Measurements from ENCODE around the gene GPC6. TPM values are rescaled to one million over a fixed set of nuclear protein-coding genes. Genes with fewer than 3 reads are reported as not detected.

The GPC6 gene
- total RNA-seq, 3 donors from 2014 or later (not counting 1 experiment from before 2014, with no cell fraction given) = not detected

GRCh38 chr13:93388701-93389100, 162.1 kb downstream of the GPC6 start:
- H3K27me3 Mint-ChIP-seq (ENCODE audit: low read depth in 2 of 2) = no peaks in the 10 kb centered on the region
- H3K4me3 Mint-ChIP-seq = no peak overlapping the region
- ATAC-seq (no peak), DNase-seq (no peak)
- no peak overlapping the region for H3K4me3 ChIP-seq (ENCODE audit: low read length)
- intact Hi-C loops (cut with micrococcal nuclease) = no loop called here
- no peak overlapping the region for H3K27ac Mint-ChIP-seq
- no CpG with 5 or more reads among the region's 1 CpG for WGBS (ENCODE audit: insufficient coverage)
- H3K9me3 ChIP-seq (ENCODE audit: control insufficient read depth, insufficient read depth, low read length) = peaks cover 3% of the 10 kb centered on the region
- peaks cover 6 to 17% of the 10 kb centered on the region in 2 donors for H3K9me3 Mint-ChIP-seq
- no peaks in the 10 kb centered on the region for H3K36me3 Mint-ChIP-seq
- no peaks in the 10 kb centered on the region for H3K4me1 ChIP-seq (ENCODE audit: control insufficient read depth, insufficient read depth, low read length)
- no peak overlapping the region for H3K27ac ChIP-seq (ENCODE audit: low read length)
- H3K36me3 ChIP-seq (ENCODE audit: control insufficient read depth, insufficient read depth, low read length) = no peaks in the 10 kb centered on the region
- no peaks in the 10 kb centered on the region for H3K27me3 ChIP-seq (ENCODE audit: control insufficient read depth, insufficient read depth, low read length)
- H3K4me1 Mint-ChIP-seq = no peaks in the 10 kb centered on the region
- TF ChIP-seq CTCF (IDR thresholded peaks at IDR 0.05) = no peak

- H3K27me3 ChIP-seq (ENCODE audit: control insufficient read depth, insufficient read depth, low read length) = no peaks in the 10 kb centered on the region
- H3K4me1 Mint-ChIP-seq = no peaks in the 10 kb centered on the region
- no peaks in the 10 kb centered on the region for H3K27me3 Mint-ChIP-seq (ENCODE audit: low read depth in 2 of 2)
- no peak for ATAC-seq
- H3K36me3 Mint-ChIP-seq = no peaks in the 10 kb centered on the region
- no peak for TF ChIP-seq CTCF (IDR thresholded peaks at IDR 0.05)
- H3K9me3 Mint-ChIP-seq = peaks cover 11 to 14% of the 10 kb centered on the region in 2 donors
- no peaks in the 10 kb centered on the region for H3K4me1 ChIP-seq (ENCODE audit: control insufficient read depth, insufficient read depth, low read length)
- no peak overlapping the region for H3K4me3 ChIP-seq (ENCODE audit: low read length)
- no peaks in the 10 kb centered on the region for H3K9me3 ChIP-seq (ENCODE audit: control insufficient read depth, insufficient read depth, low read length)
- DNase-seq = no peak
- H3K27ac Mint-ChIP-seq = no peak overlapping the region
- no peak overlapping the region for H3K4me3 Mint-ChIP-seq
- intact Hi-C loops (cut with micrococcal nuclease) = no loop called here
- no peaks in the 10 kb centered on the region for H3K36me3 ChIP-seq (ENCODE audit: control insufficient read depth, insufficient read depth, low read length)
- no peak overlapping the region for H3K27ac ChIP-seq (ENCODE audit: low read length)
These were observed 171.0 kb downstream of the GPC6 start for GRCh38 chr13:93397619-93398018.

GRCh38 chr13:93398167-93399035, 171.8 kb downstream of the GPC6 start:
- no peak overlapping the region for H3K27ac Mint-ChIP-seq
- no peak for DNase-seq
- 84% methylated on average over 2 of the region's 4 CpGs for WGBS (ENCODE audit: insufficient coverage)

More at GRCh38 chr13:93398167-93399035, 171.8 kb downstream of the GPC6 start:
- Histone ChIP-seq H3K4me1 (ENCODE audit: control insufficient read depth, insufficient read depth, low read length) (no peaks in the 10 kb centered on the region), H3K4me3 (ENCODE audit: low read length) (no peak overlapping the region), H3K27ac (ENCODE audit: low read length) (no peak overlapping the region), H3K27me3 (ENCODE audit: control insufficient read depth, insufficient read depth, low read length) (no peaks in the 10 kb centered on the region), H3K36me3 (ENCODE audit: control insufficient read depth, insufficient read depth, low read length) (no peaks in the 10 kb centered on the region), H3K9me3 (ENCODE audit: control insufficient read depth, insufficient read depth, low read length) (no peaks in the 10 kb centered on the region)
- no peak overlapping the region for H3K4me3 Mint-ChIP-seq
- TF ChIP-seq CTCF (IDR thresholded peaks at IDR 0.05) = no peak
- no peaks in the 10 kb centered on the region for H3K4me1 Mint-ChIP-seq
- intact Hi-C loops (cut with micrococcal nuclease) = no loop called here
- no peak for ATAC-seq
- no peaks in the 10 kb centered on the region for H3K27me3 Mint-ChIP-seq (ENCODE audit: low read depth in 2 of 2)
- no peaks in the 10 kb centered on the region for H3K36me3 Mint-ChIP-seq
- H3K9me3 Mint-ChIP-seq = peaks cover 13% of the 10 kb centered on the region in 2 donors

All from natural killer cell (primary cell).